Thymus (tissue), 11 donors: ENCODE results near the gene MAP3K9. TPM values are rescaled to one million over a fixed set of nuclear protein-coding genes. Genes with fewer than 3 reads are reported as not detected.

Experiments used
- DNase-seq, 9 donors: peaks; one replicate each; pipeline ENCODE4 v3.0.0-alpha.2; 2013; ENCODE audit warnings: low spot score in 9 of 9, low read depth in 6 of 9, missing footprints in 1 of 9
- H3K27ac ChIP-seq, 2 donors: one replicate each; pipeline ENCODE4 v1.5.1; 2013; ENCODE audit warnings: control low read depth in 1 of 2, low read depth in 1 of 2, low read length in 1 of 2, mild to moderate bottlenecking in 1 of 2, moderate library complexity in 1 of 2
- H3K27me3 ChIP-seq, 2 donors: one replicate each; pipeline ENCODE4 v1.5.1; 2013; ENCODE audit warnings: low read length in 1 of 2; ENCODE audit not compliant: control insufficient read depth in 2 of 2, insufficient read depth in 1 of 2
- H3K36me3 ChIP-seq, 2 donors: one replicate each; pipeline ENCODE4 v1.5.1; 2013; ENCODE audit warnings: low read length in 1 of 2, mild to moderate bottlenecking in 1 of 2, moderate library complexity in 1 of 2; ENCODE audit not compliant: control insufficient read depth in 2 of 2, insufficient read depth in 2 of 2
- H3K4me1 ChIP-seq, 2 donors: one replicate each; pipeline ENCODE4 v1.5.1; 2013; ENCODE audit warnings: low read length in 2 of 2; ENCODE audit not compliant: control insufficient read depth in 2 of 2, insufficient read depth in 2 of 2
- H3K4me3 ChIP-seq, 2 donors: one replicate each; pipeline ENCODE4 v1.5.1; 2013; ENCODE audit warnings: low read length in 2 of 2, control low read depth in 1 of 2, mild to moderate bottlenecking in 1 of 2
- H3K9me3 ChIP-seq, 2 donors: one replicate each; pipeline ENCODE4 v1.5.1; 2013; ENCODE audit warnings: low read length in 1 of 2, mild to moderate bottlenecking in 1 of 2; ENCODE audit not compliant: control insufficient read depth in 2 of 2, insufficient read depth in 1 of 2
- WGBS: extraction: QIAGEN DNeasy Blood & Tissue Kit; methylation state at CpG from one replicate; pipeline ENCODE4 v1.1.7; 2013; 5-methylcytosine and 5-hydroxymethylcytosine counted together
- polyA plus RNA-seq: library from polyadenylated mRNA; stranded (reverse); fragments of 200-250 nt; gene quantifications from one replicate; pipeline ENCODE4 v1.2.3, GENCODE V29; 2013
- total RNA-seq: library from RNA; stranded (reverse); fragments of 120-200 nt; gene quantifications from one replicate; pipeline ENCODE4 v1.2.4, GENCODE V29; 2013
- donor health status: healthy.

MAP3K9 gene
- total and polyA plus RNA-seq, 2 donors, result 0.47 to 0.75 TPM

GRCh38 chr14:70726651-70727375 is 82.5 kb downstream of the MAP3K9 start:
- WGBS, result 92% methylated on average over 6 of the region's 6 CpGs
- Histone ChIP-seq H3K4me3 (no peak overlapping the region), H3K9me3 (no peaks in the 10 kb centered on the region), H3K27ac (no peak overlapping the region), H3K4me1 (no peaks in the 10 kb centered on the region), H3K27me3 (no peaks in the 10 kb centered on the region), H3K36me3 (no peaks in the 10 kb centered on the region)
- no peak for DNase-seq

GRCh38 chr14:70724944-70725343 is 84.4 kb downstream of the MAP3K9 start:
- no peak for DNase-seq
- Histone ChIP-seq H3K9me3 (no peaks in the 10 kb centered on the region), H3K36me3 (no peaks in the 10 kb centered on the region), H3K4me3 (no peak overlapping the region), H3K27me3 (no peaks in the 10 kb centered on the region), H3K4me1 (no peaks in the 10 kb centered on the region), H3K27ac (no peak overlapping the region)
- WGBS, result 95% methylated on average over 6 of the region's 6 CpGs

GRCh38 chr14:70724110-70724509 is 85.2 kb downstream of the MAP3K9 start:
- Histone ChIP-seq H3K9me3 (no peaks in the 10 kb centered on the region), H3K27ac (no peak overlapping the region), H3K4me1 (no peaks in the 10 kb centered on the region), H3K36me3 (no peaks in the 10 kb centered on the region), H3K4me3 (no peak overlapping the region), H3K27me3 (no peaks in the 10 kb centered on the region)
- no peak for DNase-seq
- WGBS, result 88% methylated on average over 3 of the region's 3 CpGs

GRCh38 chr14:70723276-70723675 is 86.0 kb downstream of the MAP3K9 start:
- Histone ChIP-seq H3K9me3 (no peaks in the 10 kb centered on the region), H3K27ac (no peak overlapping the region), H3K4me1 (no peaks in the 10 kb centered on the region), H3K36me3 (no peaks in the 10 kb centered on the region), H3K4me3 (no peak overlapping the region), H3K27me3 (peaks cover 0 to 2% of the 10 kb centered on the region in 2 donors)
- WGBS, result 95% methylated on average over 5 of the region's 5 CpGs
- DNase-seq, result no peak

GRCh38 chr14:70722418-70722817 is 86.9 kb downstream of the MAP3K9 start:
- peaks cover 0 to 2% of the 10 kb centered on the region in 2 donors for H3K27me3 ChIP-seq
- no peak for DNase-seq
- WGBS, result 88% methylated on average over 3 of the region's 3 CpGs
- H3K27ac ChIP-seq, result no peak overlapping the region
- H3K36me3 ChIP-seq, result no peaks in the 10 kb centered on the region
- H3K4me1 ChIP-seq, result no peaks in the 10 kb centered on the region
- no peak overlapping the region for H3K4me3 ChIP-seq
- no peaks in the 10 kb centered on the region for H3K9me3 ChIP-seq

- WGBS, result 85% methylated on average over 2 of the region's 2 CpGs
- H3K36me3 ChIP-seq, result no peaks in the 10 kb centered on the region
- H3K27me3 ChIP-seq, result peaks cover 0 to 2% of the 10 kb centered on the region in 2 donors
- no peak for DNase-seq
- no peaks in the 10 kb centered on the region for H3K4me1 ChIP-seq
- no peak overlapping the region for H3K4me3 ChIP-seq
- no peak overlapping the region for H3K27ac ChIP-seq
- H3K9me3 ChIP-seq, result no peaks in the 10 kb centered on the region
Observed at GRCh38 chr14:70721542-70721941, 87.8 kb downstream of the MAP3K9 start.

GRCh38 chr14:70718383-70719118 is 90.8 kb downstream of the MAP3K9 start:
- no peaks in the 10 kb centered on the region for H3K4me1 ChIP-seq
- peaks cover 0 to 5% of the 10 kb centered on the region in 2 donors for H3K27me3 ChIP-seq
- no peak overlapping the region for H3K27ac ChIP-seq
- H3K36me3 ChIP-seq, result no peaks in the 10 kb centered on the region
- DNase-seq, result no peak
- H3K4me3 ChIP-seq, result no peak overlapping the region
- H3K9me3 ChIP-seq, result no peaks in the 10 kb centered on the region
- WGBS, result 93% methylated on average over 8 of the region's 8 CpGs

GRCh38 chr14:70716958-70717357 is 92.4 kb downstream of the MAP3K9 start:
- Histone ChIP-seq H3K4me1 (no peaks in the 10 kb centered on the region), H3K4me3 (no peak overlapping the region), H3K27ac (no peak overlapping the region), H3K36me3 (no peaks in the 10 kb centered on the region), H3K27me3 (peaks cover 0 to 5% of the 10 kb centered on the region in 2 donors), H3K9me3 (no peaks in the 10 kb centered on the region)
- DNase-seq, result no peak
- 92% methylated on average over 1 of the region's 1 CpG for WGBS

- Histone ChIP-seq H3K4me1 (no peaks in the 10 kb centered on the region), H3K36me3 (no peaks in the 10 kb centered on the region), H3K27me3 (peaks cover 0 to 5% of the 10 kb centered on the region in 2 donors), H3K4me3 (no peak overlapping the region), H3K27ac (no peak overlapping the region), H3K9me3 (no peaks in the 10 kb centered on the region)
- WGBS, result 90% methylated on average over 5 of the region's 5 CpGs
- DNase-seq, result no peak
Observed at GRCh38 chr14:70716483-70716882, 92.8 kb downstream of the MAP3K9 start.
